SU-DHL-6 (cell line): Measurements from ENCODE around the gene NOP16.

Source experiments
- H2AFZ ChIP-seq: fragments of 200-600 bp; sonication (generic); 2 replicates; pipeline ENCODE4 v1.6.1; 2014; ENCODE audit warnings: low read depth, mild to moderate bottlenecking, moderate library complexity, mixed read lengths, antibody characterized with exemption, low read length; ENCODE audit not compliant: severe bottlenecking
- H3F3A ChIP-seq: fragments of 200-600 bp; shearing (Covaris generic); 2 replicates; pipeline ENCODE4 v1.6.0; 2016; ENCODE audit warnings: antibody characterized with exemption, mild to moderate bottlenecking; ENCODE audit not compliant: insufficient read depth
- H3K27ac ChIP-seq: fragments of 200-600 bp; sonication (generic); 2 replicates; pipeline ENCODE4 v1.5.1; 2016; ENCODE audit warnings: low read depth, mild to moderate bottlenecking, low read length, moderate library complexity, mixed read lengths
- H3K27me3 ChIP-seq: fragments of 200-600 bp; sonication (generic), shearing (Covaris generic); 2 replicates; pipeline ENCODE4 v1.6.0; 2014; ENCODE audit warnings: mild to moderate bottlenecking, low read length
- H3K36me3 ChIP-seq: fragments of 200-600 bp; sonication (generic); 2 replicates; pipeline ENCODE4 v1.6.1; 2014; ENCODE audit warnings: mild to moderate bottlenecking, low read length, mixed read lengths
- H3K4me2 ChIP-seq: fragments of 300-600, 200-600 bp; shearing (Covaris generic), sonication (generic); 2 replicates; pipeline ENCODE4 v1.6.0; 2014; ENCODE audit warnings: low read length, low read depth, mild to moderate bottlenecking; ENCODE audit not compliant: poor library complexity, severe bottlenecking
- H3K4me3 ChIP-seq: fragments of 200-600 bp; sonication (generic); 2 replicates; pipeline ENCODE4 v1.5.1; 2014; ENCODE audit warnings: antibody characterized with exemption, low read length, mild to moderate bottlenecking, mixed read lengths; ENCODE audit not compliant: insufficient read depth, poor library complexity, severe bottlenecking
- H3K79me2 ChIP-seq: fragments of 200-600 bp; sonication (generic); 2 replicates; pipeline ENCODE4 v1.6.1; 2014; ENCODE audit warnings: mild to moderate bottlenecking, low read length, moderate library complexity; ENCODE audit not compliant: insufficient read depth
- H3K9ac ChIP-seq: fragments of 200-600 bp; sonication (generic); 2 replicates; pipeline ENCODE4 v1.7.0; 2014; ENCODE audit warnings: mild to moderate bottlenecking, low read length
- H3K9me2 ChIP-seq: fragments of 200-600 bp; sonication (generic); replicated peaks from 2 replicates; pipeline ENCODE4 v1.6.1; 2014; ENCODE audit warnings: low read length; ENCODE audit not compliant: insufficient read depth
- H3K9me3 ChIP-seq: fragments of 200-600 bp; sonication (generic); 2 replicates; pipeline ENCODE4 v1.6.1; 2014; ENCODE audit warnings: low read length, mixed read lengths; ENCODE audit not compliant: insufficient read depth
- H4K20me1 ChIP-seq: fragments of 200-600 bp; sonication (generic); 2 replicates; pipeline ENCODE4 v1.6.1; 2014; ENCODE audit warnings: low read depth, mild to moderate bottlenecking, antibody characterized with exemption, low read length, moderate library complexity, mixed read lengths
- CTCF ChIP-seq: fragments of 200-600 bp; sonication (generic); IDR thresholded peaks from one replicate; pipeline ENCODE4 v1.5.1; 2017; ENCODE audit warnings: antibody characterized with exemption, mild to moderate bottlenecking, low read length, moderate library complexity; ENCODE audit not compliant: insufficient read depth, poor library complexity, severe bottlenecking
- EZH2phosphoT487 ChIP-seq: fragments of 200-600 bp; sonication (generic), shearing (Covaris generic); conservative IDR thresholded peaks from 2 replicates; pipeline ENCODE4 v1.6.1; 2018; ENCODE audit warnings: mild to moderate bottlenecking, antibody characterized with exemption, low read length, moderate library complexity, mixed read lengths

The NOP16 gene

GRCh38 chr5:176368726-176369125 is 19.7 kb downstream of the NOP16 start:
- no peak overlapping the region for H3K4me2 ChIP-seq
- H4K20me1 ChIP-seq: no peaks in the 10 kb centered on the region
- no peak overlapping the region for H2AFZ ChIP-seq
- H3F3A ChIP-seq: no peaks in the 10 kb centered on the region
- H3K27me3 ChIP-seq: no peaks in the 10 kb centered on the region
- no peak for TF ChIP-seq CTCF
- TF ChIP-seq EZH2phosphoT487: no peak
- no peak overlapping the region for H3K4me3 ChIP-seq
- H3K36me3 ChIP-seq: no peaks in the 10 kb centered on the region
- no peaks in the 10 kb centered on the region for H3K9me2 ChIP-seq
- H3K27ac ChIP-seq: no peak overlapping the region
- no peak overlapping the region for H3K9ac ChIP-seq
- H3K9me3 ChIP-seq: no peaks in the 10 kb centered on the region
- H3K79me2 ChIP-seq: no peaks in the 10 kb centered on the region

GRCh38 chr5:176366232-176366894 is 22.0 kb downstream of the NOP16 start:
- H3K4me3 ChIP-seq: no peak overlapping the region
- H3K9me2 ChIP-seq: no peaks in the 10 kb centered on the region
- H3K27ac ChIP-seq: no peak overlapping the region
- peaks cover under 1% of the 10 kb centered on the region; the same call in 1 of the 2 replicates for H3K79me2 ChIP-seq
- no peaks in the 10 kb centered on the region for H4K20me1 ChIP-seq
- no peaks in the 10 kb centered on the region for H3K9me3 ChIP-seq
- H2AFZ ChIP-seq: no peak overlapping the region
- H3F3A ChIP-seq: peaks cover 8% of the 10 kb centered on the region; the same call in 1 of the 2 replicates
- H3K9ac ChIP-seq: no peak overlapping the region
- H3K27me3 ChIP-seq: no peaks in the 10 kb centered on the region
- TF ChIP-seq EZH2phosphoT487 (no peak), CTCF (no peak)
- H3K4me2 ChIP-seq: no peak overlapping the region
- H3K36me3 ChIP-seq: no peaks in the 10 kb centered on the region

- TF ChIP-seq CTCF (no peak), EZH2phosphoT487 (no peak)
- H3K9ac ChIP-seq: no peak within 1 kb of the TSS
Measured at GRCh38 chr5:176365351-176366231, 22.8 kb downstream of the NOP16 start, which contains the start of gene ARL10. TSS of gene ARL10 (plus strand) at chr5:176365487. CDS start at chr5:176365564, 77 bp downstream.

More at GRCh38 chr5:176365351-176366231, 22.8 kb downstream of the NOP16 start, which contains the start of gene ARL10:
- no peaks in the 10 kb centered on the region for H3K36me3 ChIP-seq
- no peaks in the 10 kb centered on the region for H3K9me3 ChIP-seq
- no peak within 1 kb of the TSS for H3K27ac ChIP-seq
- peaks cover 8% of the 10 kb centered on the region for H3K79me2 ChIP-seq
- H3K4me3 ChIP-seq: no peak within 1 kb of the TSS
- no peaks in the 10 kb centered on the region for H3K27me3 ChIP-seq
- no peak within 1 kb of the TSS for H3K4me2 ChIP-seq
- H4K20me1 ChIP-seq: no peaks in the 10 kb centered on the region
- peaks cover 8% of the 10 kb centered on the region; the same call in 1 of the 2 replicates for H3F3A ChIP-seq
- no peaks in the 10 kb centered on the region for H3K9me2 ChIP-seq
- H2AFZ ChIP-seq: no peak within 1 kb of the TSS
